Endodermal cell (in vitro differentiated cells): ENCODE results near the gene WDHD1. TPM values are rescaled to one million over a fixed set of nuclear protein-coding genes. Genes with fewer than 3 reads are reported as not detected.

Source experiments
- DNase-seq: peaks from one replicate; pipeline ENCODE4 v3.0.0-alpha.2; 2017
- H3K27ac ChIP-seq: 2 replicates; pipeline ENCODE4 v1.5.1; 2013; ENCODE audit warnings: mild to moderate bottlenecking, low read depth, low read length, moderate library complexity
- H3K27me3 ChIP-seq: 2 replicates; pipeline ENCODE4 v1.6.1; 2013; ENCODE audit warnings: mild to moderate bottlenecking, low read length, moderate library complexity; ENCODE audit not compliant: insufficient read depth, control insufficient read depth, poor library complexity, severe bottlenecking
- H3K36me3 ChIP-seq: 2 replicates; pipeline ENCODE4 v1.7.0; 2013; ENCODE audit warnings: mild to moderate bottlenecking, low read length, moderate library complexity; ENCODE audit not compliant: control insufficient read depth, insufficient read depth
- H3K4me1 ChIP-seq: one replicate; pipeline ENCODE4 v1.7.0; 2013; ENCODE audit warnings: low read length; ENCODE audit not compliant: control insufficient read depth, insufficient read depth
- H3K4me3 ChIP-seq: 2 replicates; pipeline ENCODE4 v1.5.1; 2013; ENCODE audit warnings: mild to moderate bottlenecking, low read length, moderate library complexity
- H3K9ac ChIP-seq: 2 replicates; pipeline ENCODE4 v1.6.1; 2013; ENCODE audit warnings: mild to moderate bottlenecking, low read length, moderate library complexity; ENCODE audit not compliant: poor library complexity, severe bottlenecking; ENCODE audit errors: extremely low read depth
- H3K9me3 ChIP-seq: 2 replicates; pipeline ENCODE4 v1.6.1; 2013; ENCODE audit warnings: mild to moderate bottlenecking, low read length, moderate library complexity; ENCODE audit not compliant: control insufficient read depth
- H3K27ac Mint-ChIP-seq: 2 replicates; pipeline ENCODE4 v1.8.0; 2020; ENCODE audit warnings: mixed read lengths
- H3K27me3 Mint-ChIP-seq: 2 replicates; pipeline ENCODE4 v1.8.0; 2021; ENCODE audit warnings: mild to moderate bottlenecking, mixed read lengths; ENCODE audit not compliant: insufficient read depth
- H3K36me3 Mint-ChIP-seq: 2 replicates; pipeline ENCODE4 v1.8.0; 2020; ENCODE audit warnings: low read depth, mixed read lengths
- H3K4me1 Mint-ChIP-seq: 2 replicates; pipeline ENCODE4 v1.8.0; 2020; ENCODE audit warnings: mixed read lengths
- H3K4me3 Mint-ChIP-seq: 2 replicates; pipeline ENCODE4 v1.8.0; 2020; ENCODE audit warnings: mild to moderate bottlenecking, moderate library complexity, mixed read lengths
- H3K9me3 Mint-ChIP-seq: 2 replicates; pipeline ENCODE4 v1.8.0; 2020; ENCODE audit warnings: mild to moderate bottlenecking, mixed read lengths
- WGBS, 2 experiments: methylation state at CpG; one replicate each; pipeline versions ENCODE4 v1.1.5 to v1.1.7; 2013; ENCODE audit warnings: missing lambda C conversion rate in 2 of 2, mixed read lengths in 1 of 2; ENCODE audit not compliant: insufficient coverage in 1 of 2, insufficient read length in 1 of 2; 5-methylcytosine and 5-hydroxymethylcytosine counted together
- total RNA-seq, 2 donors: library from RNA; stranded (reverse); fragmentation: NEBNext Ultra II Directional in 1 of 2; extraction: Animal tissue kit (Norgen Biotek cat#: 25700) in 1 of 2; gene quantifications; 2 replicates in 1 of 2; 3 replicates in 1 of 2; pipeline ENCODE4 v1.2.1, GENCODE V29; 2021
- TF ChIP-seq, protein P1 (sequence below): fragments of 200-600 bp; sonication (generic); conservative IDR thresholded peaks from 2 replicates; pipeline ENCODE4 v1.5.0; 2021; ENCODE audit warnings: antibody characterized with exemption, mild to moderate bottlenecking

WDHD1 gene
- total RNA-seq, 2 donors from 2014 or later, result 63.4 to 99.3 TPM

DNA sequence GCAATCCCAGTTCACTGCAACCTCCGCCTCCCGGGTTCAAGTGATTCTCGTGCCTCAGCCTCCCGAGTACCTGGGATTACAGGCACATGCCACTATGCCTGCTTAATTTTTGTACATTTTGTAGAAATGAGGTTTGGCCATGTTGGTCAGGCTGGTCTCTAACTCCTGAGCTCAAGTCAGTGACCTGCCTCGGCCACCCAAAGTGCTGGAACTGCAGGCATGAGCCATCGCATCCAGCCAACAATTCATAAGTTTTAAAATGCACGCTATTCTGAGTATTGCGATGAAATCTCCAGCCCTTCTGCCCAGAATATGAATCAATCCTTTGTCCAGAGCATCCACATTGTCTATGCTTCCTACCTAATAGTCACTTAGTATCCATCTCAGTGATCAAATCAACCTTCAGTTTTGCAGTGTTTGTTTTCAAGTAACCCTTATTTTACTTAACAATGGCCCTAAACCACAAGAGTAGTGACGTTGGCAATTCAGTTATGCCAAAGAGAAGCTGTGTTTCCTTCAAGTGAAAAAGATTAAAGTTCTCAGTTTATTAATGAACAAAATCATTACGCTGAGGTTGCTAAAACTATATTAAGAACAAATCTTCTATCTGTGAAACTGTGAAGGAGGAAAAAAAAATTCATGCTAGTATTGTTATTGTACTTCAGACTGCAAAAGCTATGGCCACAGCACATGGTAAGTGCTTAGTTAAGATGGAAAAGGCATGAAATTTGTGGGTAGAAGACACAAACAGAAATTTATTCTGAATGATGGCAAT lies 135.2 kb downstream of the WDHD1 start:
- TF ChIP-seq, protein P1, sequence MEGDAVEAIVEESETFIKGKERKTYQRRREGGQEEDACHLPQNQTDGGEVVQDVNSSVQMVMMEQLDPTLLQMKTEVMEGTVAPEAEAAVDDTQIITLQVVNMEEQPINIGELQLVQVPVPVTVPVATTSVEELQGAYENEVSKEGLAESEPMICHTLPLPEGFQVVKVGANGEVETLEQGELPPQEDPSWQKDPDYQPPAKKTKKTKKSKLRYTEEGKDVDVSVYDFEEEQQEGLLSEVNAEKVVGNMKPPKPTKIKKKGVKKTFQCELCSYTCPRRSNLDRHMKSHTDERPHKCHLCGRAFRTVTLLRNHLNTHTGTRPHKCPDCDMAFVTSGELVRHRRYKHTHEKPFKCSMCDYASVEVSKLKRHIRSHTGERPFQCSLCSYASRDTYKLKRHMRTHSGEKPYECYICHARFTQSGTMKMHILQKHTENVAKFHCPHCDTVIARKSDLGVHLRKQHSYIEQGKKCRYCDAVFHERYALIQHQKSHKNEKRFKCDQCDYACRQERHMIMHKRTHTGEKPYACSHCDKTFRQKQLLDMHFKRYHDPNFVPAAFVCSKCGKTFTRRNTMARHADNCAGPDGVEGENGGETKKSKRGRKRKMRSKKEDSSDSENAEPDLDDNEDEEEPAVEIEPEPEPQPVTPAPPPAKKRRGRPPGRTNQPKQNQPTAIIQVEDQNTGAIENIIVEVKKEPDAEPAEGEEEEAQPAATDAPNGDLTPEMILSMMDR, result no peak
- no peak for DNase-seq
- no peak overlapping the region for H3K27ac Mint-ChIP-seq
- peaks cover 3% of the 10 kb centered on the region for H3K4me1 ChIP-seq
- H3K4me1 Mint-ChIP-seq, result peaks cover 4% of the 10 kb centered on the region
- H3K9me3 ChIP-seq, result no peaks in the 10 kb centered on the region
- no peaks in the 10 kb centered on the region for H3K36me3 ChIP-seq
- H3K4me3 Mint-ChIP-seq, result no peak overlapping the region
- WGBS, 2 experiments, result 93 to 100% methylated on average over 6 to 10 of the region's 10 CpGs
- H3K4me3 ChIP-seq, result no peak overlapping the region
- H3K9ac ChIP-seq, result no peak overlapping the region
- H3K36me3 Mint-ChIP-seq, result peaks cover 6% of the 10 kb centered on the region
- no peaks in the 10 kb centered on the region for H3K27me3 Mint-ChIP-seq
- no peaks in the 10 kb centered on the region for H3K27me3 ChIP-seq
- no peaks in the 10 kb centered on the region for H3K9me3 Mint-ChIP-seq
- H3K27ac ChIP-seq, result no peak overlapping the region

DNA sequence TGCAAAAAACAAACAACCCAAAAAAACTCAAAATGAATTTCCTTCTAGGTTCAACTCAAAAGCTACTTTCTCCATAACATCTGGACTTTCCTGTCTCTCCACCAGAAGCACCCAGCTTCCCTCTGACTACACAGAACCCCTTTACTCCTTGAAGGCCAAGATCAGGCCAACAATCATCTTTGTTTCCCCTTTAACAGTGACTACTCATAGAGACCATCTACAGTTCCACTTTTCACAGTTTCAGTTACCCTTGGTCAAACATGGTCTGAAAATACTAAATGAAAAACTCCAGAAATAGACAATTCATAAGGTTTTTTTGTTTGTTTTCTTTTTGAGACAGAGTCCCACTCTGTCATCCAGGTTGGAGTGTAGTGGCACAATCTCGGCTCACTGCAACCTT lies 136.1 kb downstream of the WDHD1 start:
- H3K4me1 Mint-ChIP-seq, result peaks cover 4% of the 10 kb centered on the region
- no peaks in the 10 kb centered on the region for H3K27me3 Mint-ChIP-seq

DNA sequence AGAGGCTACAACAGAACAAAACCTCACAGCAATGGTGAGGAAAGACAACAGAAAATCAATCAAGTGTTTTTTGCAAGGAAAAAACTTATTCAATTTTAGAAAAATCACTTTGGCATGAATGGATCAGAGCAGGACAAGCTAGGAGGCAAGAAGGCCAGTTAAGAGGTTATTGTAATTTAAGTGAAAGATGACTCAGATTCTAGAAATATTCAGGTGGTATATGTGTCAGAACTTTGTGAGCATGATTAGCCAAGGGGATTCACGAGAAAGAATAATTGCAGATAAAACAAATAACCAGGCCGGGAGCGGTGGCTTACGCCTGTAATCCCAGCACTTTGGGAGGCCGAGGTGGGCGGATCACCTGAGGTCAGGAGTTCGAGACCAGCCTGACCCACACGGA lies 137.0 kb downstream of the WDHD1 start:
- Histone ChIP-seq H3K9ac (no peak overlapping the region), H3K4me1 (peaks cover 3% of the 10 kb centered on the region), H3K27ac (no peak overlapping the region), H3K9me3 (no peaks in the 10 kb centered on the region), H3K27me3 (no peaks in the 10 kb centered on the region), H3K4me3 (no peak overlapping the region), H3K36me3 (no peaks in the 10 kb centered on the region)
- H3K27ac Mint-ChIP-seq, result no peak overlapping the region
- no peaks in the 10 kb centered on the region for H3K9me3 Mint-ChIP-seq
- H3K4me3 Mint-ChIP-seq, result no peak overlapping the region
- H3K36me3 Mint-ChIP-seq, result peaks cover 6% of the 10 kb centered on the region
- TF ChIP-seq, protein P1, result no peak
- DNase-seq, result no peak
- H3K4me1 Mint-ChIP-seq, result peaks cover 4% of the 10 kb centered on the region
- H3K27me3 Mint-ChIP-seq, result no peaks in the 10 kb centered on the region
- WGBS, 2 experiments, result 83 to 94% methylated on average over 4 to 8 of the region's 8 CpGs

More for the DNA sequence above, 136.1 kb downstream of the WDHD1 start:
- TF ChIP-seq, protein P1, result no peak
- no peak overlapping the region for H3K4me3 ChIP-seq
- no peak for DNase-seq
- H3K27me3 ChIP-seq, result no peaks in the 10 kb centered on the region
- 100% methylated on average over 1 of the region's 1 CpG for WGBS, 2 experiments
- no peak overlapping the region for H3K4me3 Mint-ChIP-seq
- H3K9me3 ChIP-seq, result no peaks in the 10 kb centered on the region
- H3K36me3 Mint-ChIP-seq, result peaks cover 6% of the 10 kb centered on the region
- no peaks in the 10 kb centered on the region for H3K36me3 ChIP-seq
- no peak overlapping the region for H3K9ac ChIP-seq
- H3K9me3 Mint-ChIP-seq, result no peaks in the 10 kb centered on the region
- H3K27ac ChIP-seq, result no peak overlapping the region
- H3K4me1 ChIP-seq, result peaks cover 3% of the 10 kb centered on the region
- H3K27ac Mint-ChIP-seq, result no peak overlapping the region

Other genes starting within 250 kb of the WDHD1 start
- 10 to 100 TPM; 18.3 to 18.7 TPM for gene GCH1, start 124.3 kb downstream of the WDHD1 start, total RNA-seq
- 10 to 100 TPM; 28.0 to 32.0 TPM for gene SOCS4, start 137 bp upstream of the WDHD1 start, total RNA-seq
- gene MAPK1IP1L, start 24.5 kb upstream of the WDHD1 start, total RNA-seq, result 100 to 1,000 TPM; 122 to 153 TPM
- gene LGALS3, start 102.2 kb upstream of the WDHD1 start, total RNA-seq, result 1 to 10 TPM; 1.0 to 2.0 TPM
- gene DLGAP5, start 164.5 kb upstream of the WDHD1 start, total RNA-seq, result 100 to 1,000 TPM in 1 of 2 donors, 10 to 100 TPM in 1; 71.1 to 112 TPM
- gene FBXO34, start 244.3 kb upstream of the WDHD1 start, total RNA-seq, result 10 to 100 TPM; 44.1 to 51.6 TPM